Thymus (tissue), 11 donors: ENCODE data around the gene TECPR1. TPM values are rescaled to one million over a fixed set of nuclear protein-coding genes. Genes with fewer than 3 reads are reported as not detected.

Experiments
- DNase-seq, 9 donors: peaks; one replicate each; pipeline ENCODE4 v3.0.0-alpha.2; 2013; ENCODE audit warnings: low spot score in 9 of 9, low read depth in 6 of 9, missing footprints in 1 of 9
- H3K27ac ChIP-seq, 2 donors: one replicate each; pipeline ENCODE4 v1.5.1; 2013; ENCODE audit warnings: control low read depth in 1 of 2, low read depth in 1 of 2, low read length in 1 of 2, mild to moderate bottlenecking in 1 of 2, moderate library complexity in 1 of 2
- H3K27me3 ChIP-seq, 2 donors: one replicate each; pipeline ENCODE4 v1.5.1; 2013; ENCODE audit warnings: low read length in 1 of 2; ENCODE audit not compliant: control insufficient read depth in 2 of 2, insufficient read depth in 1 of 2
- H3K36me3 ChIP-seq, 2 donors: one replicate each; pipeline ENCODE4 v1.5.1; 2013; ENCODE audit warnings: low read length in 1 of 2, mild to moderate bottlenecking in 1 of 2, moderate library complexity in 1 of 2; ENCODE audit not compliant: control insufficient read depth in 2 of 2, insufficient read depth in 2 of 2
- H3K4me1 ChIP-seq, 2 donors: one replicate each; pipeline ENCODE4 v1.5.1; 2013; ENCODE audit warnings: low read length in 2 of 2; ENCODE audit not compliant: control insufficient read depth in 2 of 2, insufficient read depth in 2 of 2
- H3K4me3 ChIP-seq, 2 donors: one replicate each; pipeline ENCODE4 v1.5.1; 2013; ENCODE audit warnings: low read length in 2 of 2, control low read depth in 1 of 2, mild to moderate bottlenecking in 1 of 2
- H3K9me3 ChIP-seq, 2 donors: one replicate each; pipeline ENCODE4 v1.5.1; 2013; ENCODE audit warnings: low read length in 1 of 2, mild to moderate bottlenecking in 1 of 2; ENCODE audit not compliant: control insufficient read depth in 2 of 2, insufficient read depth in 1 of 2
- WGBS: extraction: QIAGEN DNeasy Blood & Tissue Kit; methylation state at CpG from one replicate; pipeline ENCODE4 v1.1.7; 2013; 5-methylcytosine and 5-hydroxymethylcytosine counted together
- polyA plus RNA-seq: library from polyadenylated mRNA; stranded (reverse); fragments of 200-250 nt; gene quantifications from one replicate; pipeline ENCODE4 v1.2.3, GENCODE V29; 2013
- total RNA-seq: library from RNA; stranded (reverse); fragments of 120-200 nt; gene quantifications from one replicate; pipeline ENCODE4 v1.2.4, GENCODE V29; 2013
- donor health status: healthy.

Gene TECPR1
- total and polyA plus RNA-seq, 2 donors: 12.7 to 30.0 TPM

- no peak overlapping the region for H3K4me3 ChIP-seq
- DNase-seq: no peak
- H3K4me1 ChIP-seq: no peaks in the 10 kb centered on the region
- no peaks in the 10 kb centered on the region for H3K9me3 ChIP-seq
- no peaks in the 10 kb centered on the region for H3K27me3 ChIP-seq
- H3K27ac ChIP-seq: no peak overlapping the region
- 98% methylated on average over 32 of the region's 32 CpGs for WGBS
- peaks cover 12 to 63% of the 10 kb centered on the region in 2 donors for H3K36me3 ChIP-seq
Observed at GRCh38 chr7:98233219-98234070, 18.6 kb downstream of the TECPR1 start.

- no peaks in the 10 kb centered on the region for H3K4me1 ChIP-seq
- DNase-seq: no peak
- 98% methylated on average over 16 of the region's 16 CpGs for WGBS
- no peak overlapping the region for H3K27ac ChIP-seq
- no peak overlapping the region for H3K4me3 ChIP-seq
- H3K36me3 ChIP-seq: peaks cover 9 to 63% of the 10 kb centered on the region in 2 donors
- H3K9me3 ChIP-seq: no peaks in the 10 kb centered on the region
- no peaks in the 10 kb centered on the region for H3K27me3 ChIP-seq
Observed at GRCh38 chr7:98232799-98233198, 19.2 kb downstream of the TECPR1 start.

GRCh38 chr7:98232263-98232585, 19.8 kb downstream of the TECPR1 start:
- Histone ChIP-seq H3K4me3 (no peak overlapping the region), H3K27me3 (no peaks in the 10 kb centered on the region), H3K4me1 (no peaks in the 10 kb centered on the region), H3K27ac (no peak overlapping the region), H3K36me3 (peaks cover 9 to 64% of the 10 kb centered on the region in 2 donors), H3K9me3 (no peaks in the 10 kb centered on the region)
- WGBS: 96% methylated on average over 8 of the region's 8 CpGs
- DNase-seq: no peak

- DNase-seq: no peak
- over 99% methylated on average over 25 of the region's 25 CpGs for WGBS
- no peak overlapping the region for H3K27ac ChIP-seq
Observed at GRCh38 chr7:98231493-98232262, 20.4 kb downstream of the TECPR1 start.

GRCh38 chr7:98230746-98231471, 21.1 kb downstream of the TECPR1 start:
- Histone ChIP-seq H3K4me1 (no peaks in the 10 kb centered on the region), H3K36me3 (peaks cover 10 to 57% of the 10 kb centered on the region in 2 donors), H3K27ac (no peak overlapping the region), H3K4me3 (no peak overlapping the region), H3K27me3 (no peaks in the 10 kb centered on the region), H3K9me3 (no peaks in the 10 kb centered on the region)
- DNase-seq: no peak
- whole genome bisulfite sequencing: 98% methylated on average over 30 of the region's 30 CpGs

More at GRCh38 chr7:98231493-98232262, 20.4 kb downstream of the TECPR1 start:
- Histone ChIP-seq H3K4me1 (no peaks in the 10 kb centered on the region), H3K9me3 (no peaks in the 10 kb centered on the region), H3K36me3 (peaks cover 9 to 58% of the 10 kb centered on the region in 2 donors), H3K4me3 (no peak overlapping the region), H3K27me3 (no peaks in the 10 kb centered on the region)

GRCh38 chr7:98229991-98230745, 21.9 kb downstream of the TECPR1 start:
- Histone ChIP-seq H3K36me3 (peaks cover 10 to 58% of the 10 kb centered on the region in 2 donors), H3K4me1 (no peaks in the 10 kb centered on the region), H3K4me3 (no peak overlapping the region), H3K27ac (no peak overlapping the region), H3K9me3 (no peaks in the 10 kb centered on the region), H3K27me3 (no peaks in the 10 kb centered on the region)
- WGBS: 96% methylated on average over 17 of the region's 17 CpGs
- DNase-seq: no peak

DNA sequence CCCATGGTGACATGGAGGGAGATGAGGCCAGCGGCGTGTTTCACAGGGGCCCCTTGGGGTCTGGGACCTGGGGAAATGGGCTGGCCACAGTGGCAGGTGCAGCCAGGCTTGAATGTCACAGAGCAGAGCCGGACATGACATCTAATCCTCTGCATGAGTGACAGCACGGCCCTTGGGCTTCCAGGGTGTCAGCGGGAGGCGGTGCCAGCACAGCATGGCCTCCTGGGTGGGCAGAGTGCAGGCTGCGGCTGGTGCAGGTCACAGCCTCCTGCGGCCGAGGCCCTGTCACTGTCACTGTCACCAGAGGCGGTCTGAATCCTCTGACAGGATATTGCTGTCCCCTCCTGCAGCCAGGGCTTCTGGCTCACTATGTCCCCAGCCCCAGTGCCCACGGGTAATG, 22.6 kb downstream of the TECPR1 start:
- Histone ChIP-seq H3K4me3 (no peak overlapping the region), H3K27ac (no peak overlapping the region), H3K4me1 (no peaks in the 10 kb centered on the region), H3K9me3 (no peaks in the 10 kb centered on the region), H3K27me3 (no peaks in the 10 kb centered on the region), H3K36me3 (peaks cover 10 to 58% of the 10 kb centered on the region in 2 donors)
- DNase-seq: no peak
- 92% methylated on average over 11 of the region's 11 CpGs for WGBS

GRCh38 chr7:98228801-98229200, 23.2 kb downstream of the TECPR1 start:
- 97% methylated on average over 16 of the region's 16 CpGs for WGBS
- H3K27me3 ChIP-seq: no peaks in the 10 kb centered on the region
- no peak overlapping the region for H3K4me3 ChIP-seq
- H3K9me3 ChIP-seq: no peaks in the 10 kb centered on the region
- no peaks in the 10 kb centered on the region for H3K4me1 ChIP-seq
- no peak overlapping the region for H3K27ac ChIP-seq
- no peak for DNase-seq
- peaks cover 10 to 56% of the 10 kb centered on the region in 2 donors for H3K36me3 ChIP-seq
